ENCODE results near the gene WNT9B.
"Not testable (repeated sequence)": the region's sequence is repeated elsewhere in the genome, so short reads cannot be mapped to it uniquely, and the experiment has no call there.

The WNT9B gene

DNA sequence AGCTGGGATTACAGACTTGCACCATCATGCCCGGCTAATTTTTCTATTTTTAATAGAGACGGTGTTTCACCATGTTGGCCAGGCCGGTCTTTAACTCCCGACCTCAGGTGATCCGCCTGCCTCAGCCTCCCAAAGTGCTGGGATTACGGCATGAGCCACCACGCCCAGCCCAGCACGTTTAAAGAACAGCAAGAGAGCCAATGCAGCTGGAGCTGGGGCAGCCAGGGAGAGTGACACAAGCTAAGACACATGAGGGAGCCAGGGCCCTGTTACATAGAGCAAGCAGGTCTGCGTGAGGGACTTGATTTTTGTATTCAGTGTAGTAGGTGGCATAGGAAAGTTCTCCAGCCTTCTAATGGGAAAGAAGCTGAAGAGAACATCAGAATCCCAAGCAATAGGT, 49.9 kb downstream of the WNT9B start:
- DNase-seq (ENCODE audit: extremely low spot score, insufficient read length, low read depth): no peak
- no peak for FAIRE-seq

DNA sequence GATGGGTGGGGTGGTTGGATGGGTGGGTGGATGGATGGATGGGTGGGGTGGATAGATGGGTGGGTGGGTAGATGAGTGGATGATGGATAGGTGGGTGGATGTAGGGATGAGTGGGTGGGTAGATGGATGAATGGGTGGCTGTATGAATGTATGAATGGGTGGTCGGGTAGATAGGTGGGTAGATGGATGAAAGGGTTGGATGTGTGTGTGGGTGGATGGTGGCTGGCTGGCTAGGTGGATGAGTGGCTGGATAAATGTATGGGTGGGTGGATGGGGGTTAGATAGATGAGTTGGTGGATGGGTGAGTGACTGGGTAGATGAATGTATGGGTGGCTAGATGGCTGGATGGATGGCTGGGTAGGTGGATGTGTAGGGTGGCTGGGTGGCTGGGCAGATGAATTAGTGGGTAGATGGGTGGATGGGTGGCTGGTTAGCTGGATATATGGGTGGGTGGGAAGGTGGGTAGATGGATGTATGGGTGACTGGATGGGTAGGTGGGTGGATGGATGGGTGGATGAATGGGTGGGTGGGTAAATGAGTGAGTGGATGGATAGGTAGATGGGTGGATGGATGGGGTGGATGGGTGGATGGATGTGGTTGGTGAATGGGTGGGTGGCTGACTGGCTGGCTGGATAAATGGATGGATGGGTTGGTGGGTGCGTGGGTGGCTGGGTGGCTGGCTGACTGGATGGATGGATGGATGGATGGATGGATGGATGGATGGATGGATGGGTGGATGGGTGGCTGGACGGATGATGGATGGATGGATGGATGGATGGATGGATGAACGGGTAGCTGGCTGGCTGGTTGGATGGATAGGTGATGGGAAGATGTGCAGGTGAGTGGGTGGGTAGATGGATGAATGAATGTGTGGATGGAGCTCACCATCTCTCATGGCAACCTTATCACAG, 52.6 kb downstream of the WNT9B start:
- DNase-seq (ENCODE audit: extremely low spot score, insufficient read length, low read depth): no peak
- FAIRE-seq: no peak

DNA sequence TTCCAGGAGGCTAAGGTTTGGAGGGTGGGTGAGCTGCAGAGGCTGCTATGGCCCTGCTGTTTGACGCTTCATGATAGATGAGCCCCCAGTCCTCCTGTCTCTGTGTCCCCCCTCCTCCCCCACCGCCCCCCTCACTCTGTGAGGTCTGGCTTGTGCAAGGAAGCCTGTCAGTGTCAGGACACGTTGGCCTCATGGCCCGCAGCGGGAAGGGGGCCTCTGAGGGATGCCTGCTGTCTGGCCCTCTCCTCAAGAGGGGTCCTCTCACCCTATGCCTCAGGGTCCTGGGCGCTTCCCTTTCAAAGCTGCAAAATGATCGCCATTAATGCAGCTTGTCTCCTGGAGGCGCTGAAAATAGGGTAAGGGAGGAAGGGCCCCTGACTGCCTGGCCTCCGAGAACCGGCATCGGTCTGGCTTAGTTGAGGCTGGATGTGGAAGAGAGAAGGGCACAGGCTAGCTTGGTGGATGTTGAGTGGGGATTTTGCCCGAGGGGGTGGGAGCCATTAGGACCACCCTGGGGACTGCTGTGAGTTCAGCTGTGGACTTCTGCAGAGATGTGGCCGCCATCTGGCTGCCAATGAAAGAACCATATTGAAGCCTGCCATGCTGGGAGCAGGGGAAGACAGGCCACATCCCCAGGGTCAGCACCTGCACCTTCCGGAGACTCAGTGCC, 56.8 kb downstream of the WNT9B start:
- DNase-seq (ENCODE audit: extremely low spot score, insufficient read length, low read depth) (no peak), FAIRE-seq (no peak)

DNA sequence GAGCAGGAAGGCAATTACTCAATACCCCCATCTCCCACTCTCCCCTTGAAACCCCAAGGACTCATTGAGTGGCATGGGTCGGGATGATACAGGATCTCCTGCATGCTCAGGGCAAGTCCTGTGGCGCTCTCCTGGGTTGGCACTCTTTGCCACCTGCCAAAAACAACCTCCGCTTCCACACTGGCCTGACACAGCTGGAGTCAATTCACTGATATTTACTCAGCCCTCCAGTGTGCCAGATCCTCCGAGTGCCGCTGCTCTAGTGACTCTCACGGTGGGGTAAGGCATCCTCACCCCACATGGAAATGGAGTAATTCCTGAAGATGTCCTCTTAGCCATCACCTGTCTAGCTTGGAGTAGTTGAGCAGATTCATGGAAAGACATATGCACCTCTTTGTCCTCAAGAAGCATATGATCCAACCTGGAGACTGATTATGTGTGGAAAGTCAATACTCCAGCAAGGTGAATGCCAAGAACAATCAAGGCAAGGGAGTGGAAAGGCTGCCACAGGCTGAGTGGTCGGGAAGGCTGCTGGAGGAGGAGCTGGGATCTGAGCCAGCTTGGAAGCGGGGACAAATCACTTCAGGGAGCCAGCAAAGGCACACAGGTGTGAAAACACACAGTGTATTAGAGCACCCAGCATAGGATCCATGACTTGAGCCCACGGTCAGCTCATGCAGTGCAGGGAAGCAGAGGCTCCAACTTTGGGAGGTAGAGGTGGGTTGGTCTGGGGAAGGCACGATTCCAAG, 59.0 kb downstream of the WNT9B start:
- DNase-seq (ENCODE audit: extremely low spot score, insufficient read length, low read depth) (no peak), FAIRE-seq (no peak)

DNA sequence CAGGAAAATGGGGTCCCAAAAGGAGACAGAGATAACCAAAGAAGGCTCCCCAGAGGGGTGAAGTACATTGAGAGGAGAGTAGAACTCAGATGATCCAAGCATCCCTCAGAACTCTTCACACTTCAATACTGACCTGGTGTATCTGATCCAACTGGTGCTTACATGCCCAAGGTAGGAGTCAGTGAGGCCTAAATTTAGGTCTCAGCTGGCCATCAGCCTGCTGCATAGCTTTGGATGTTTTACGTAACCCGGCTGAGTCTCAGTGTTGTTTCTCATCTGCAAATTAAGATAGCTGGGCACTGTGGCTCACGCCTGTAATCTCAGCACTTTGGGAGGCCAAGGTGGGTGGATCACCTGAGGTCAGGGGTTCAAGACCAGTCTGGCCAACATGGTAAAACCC, 59.9 kb downstream of the WNT9B start:
- no peak for FAIRE-seq
- DNase-seq (ENCODE audit: extremely low spot score, insufficient read length, low read depth): no peak

DNA sequence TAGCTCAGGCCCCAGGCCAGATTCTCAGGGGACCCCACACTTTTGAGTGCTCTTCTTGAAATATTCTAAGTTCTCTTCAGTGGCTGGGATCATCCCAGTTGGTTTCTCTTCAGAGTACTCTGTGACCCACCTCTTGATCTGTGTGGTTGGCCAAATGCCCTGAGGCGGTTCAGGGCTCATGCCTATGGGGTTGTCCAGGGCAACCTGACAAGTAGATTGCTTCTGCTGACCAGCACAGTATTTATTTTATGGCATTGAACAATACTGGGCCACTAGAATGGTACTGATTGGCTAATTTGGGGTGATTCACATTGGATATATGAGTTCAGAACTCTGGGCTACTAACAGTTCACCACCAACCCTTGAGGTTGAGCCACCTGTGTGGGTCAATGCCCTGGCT, 64.2 kb downstream of the WNT9B start:
- FAIRE-seq: no peak
- DNase-seq (ENCODE audit: extremely low spot score, insufficient read length, low read depth): no peak

DNA sequence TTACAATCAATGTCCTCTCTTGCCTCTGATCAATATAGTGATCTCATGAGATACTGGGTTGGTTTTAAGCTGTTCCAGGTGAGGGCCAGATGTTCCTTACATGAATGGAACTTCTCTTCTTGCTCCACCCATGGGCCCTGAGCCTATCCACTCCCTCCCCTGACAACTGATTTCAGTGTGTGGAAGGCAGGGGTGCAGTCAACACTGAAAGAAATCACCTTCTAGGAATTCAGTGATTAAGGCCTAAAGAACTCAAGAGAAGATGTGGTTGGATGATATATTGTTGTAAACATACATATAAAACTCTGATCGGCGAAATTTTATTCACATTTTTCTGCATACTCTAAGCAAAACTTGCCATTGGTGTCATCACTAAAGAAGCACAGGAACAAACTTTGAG, 64.8 kb downstream of the WNT9B start:
- DNase-seq (ENCODE audit: extremely low spot score, insufficient read length, low read depth): no peak
- FAIRE-seq: no peak

DNA sequence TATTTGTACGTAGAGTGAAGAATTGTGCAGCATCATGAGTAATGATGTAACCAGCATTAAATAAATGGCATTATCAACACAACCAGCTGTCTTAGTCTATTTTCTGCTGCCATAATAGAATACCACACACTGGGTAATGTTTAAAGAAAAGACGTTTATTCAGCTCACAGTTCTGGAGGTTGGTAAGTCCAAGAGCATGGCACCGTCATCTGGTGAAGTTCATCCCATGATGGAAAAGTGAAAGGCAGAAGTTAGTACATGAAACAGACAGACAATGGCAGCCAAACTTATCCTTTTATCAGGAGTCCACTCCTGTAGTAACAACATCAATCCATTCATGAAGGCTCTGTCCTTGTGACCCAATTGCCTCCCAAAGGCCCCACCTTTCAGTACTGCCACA, 65.2 kb downstream of the WNT9B start:
- DNase-seq (ENCODE audit: extremely low spot score, insufficient read length, low read depth) (no peak), FAIRE-seq (no peak)

DNA sequence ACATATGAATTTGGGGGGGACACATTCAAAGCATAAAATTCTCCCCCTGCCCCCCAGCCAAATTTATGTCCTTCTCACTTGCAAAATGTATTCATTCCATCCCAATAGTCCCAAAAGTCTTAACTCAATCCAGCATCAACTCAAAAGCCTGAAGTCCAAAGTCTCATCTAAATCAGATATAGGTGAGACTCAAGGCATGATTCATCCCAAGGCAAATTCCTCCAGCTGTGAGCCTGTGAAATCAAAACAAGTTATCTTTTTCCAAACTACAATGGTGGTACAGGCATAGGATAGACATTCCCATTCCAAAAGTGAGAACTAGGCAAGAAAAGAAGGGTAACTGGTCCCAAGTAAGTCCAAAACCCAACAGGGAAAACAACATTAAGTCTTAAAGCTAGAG, 65.7 kb downstream of the WNT9B start:
- no peak for FAIRE-seq
- no peak for DNase-seq (ENCODE audit: extremely low spot score, insufficient read length, low read depth)

DNA sequence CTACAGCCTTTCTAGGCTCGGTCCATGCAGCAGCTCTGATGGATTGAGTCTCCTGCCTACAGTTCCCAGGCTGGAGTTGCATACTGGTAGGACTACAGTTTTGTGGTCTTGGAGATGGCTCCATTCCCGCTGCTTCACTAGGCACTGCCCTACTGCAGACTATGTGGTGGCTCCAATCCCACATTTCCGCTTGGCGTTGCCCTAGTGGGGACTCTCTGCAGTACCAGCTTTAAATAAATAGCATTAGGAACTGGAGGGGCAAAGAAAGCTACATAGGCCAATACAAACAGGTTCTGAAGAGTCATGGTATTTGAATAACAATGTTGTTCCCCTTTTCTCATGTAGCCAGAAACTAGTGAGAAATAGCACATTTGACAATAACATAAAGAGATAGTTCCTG, 66.1 kb downstream of the WNT9B start:
- DNase-seq (ENCODE audit: extremely low spot score, insufficient read length, low read depth): no peak
- no peak for FAIRE-seq

DNA sequence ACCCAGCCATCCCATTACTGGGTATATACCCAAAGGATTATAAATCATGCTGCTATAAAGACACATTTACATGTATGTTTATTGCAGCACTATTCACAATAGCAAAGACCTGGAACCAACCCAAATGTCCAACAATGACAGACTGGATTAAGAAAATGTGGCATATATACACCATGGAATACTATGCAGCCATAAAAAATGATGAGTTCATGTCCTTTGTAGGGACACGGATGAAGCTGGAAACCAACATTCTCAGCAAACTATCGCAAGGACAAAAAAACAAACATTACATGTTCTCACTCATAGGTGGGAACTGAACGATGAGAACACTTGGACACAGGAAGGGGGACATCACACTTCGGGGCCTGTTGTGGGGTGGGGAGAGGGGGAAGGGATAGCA, 70.6 kb downstream of the WNT9B start:
- FAIRE-seq; DNase-seq (ENCODE audit: extremely low spot score, insufficient read length, low read depth): not testable (repeated sequence)

DNA sequence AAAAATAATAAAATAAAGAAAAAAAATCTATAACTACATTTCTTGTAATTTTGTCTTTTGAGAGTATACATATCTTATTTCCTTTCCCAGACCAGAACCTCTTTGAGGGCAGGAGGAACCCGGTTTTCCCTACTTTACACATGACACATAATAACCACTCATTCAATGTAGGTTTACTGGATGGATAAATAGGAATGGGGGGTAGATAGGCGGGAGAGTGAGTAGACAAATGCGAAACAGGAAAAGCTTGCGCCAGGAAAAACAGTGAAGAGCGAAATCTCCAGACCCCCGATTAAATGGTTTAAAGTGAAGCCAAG, 71.1 kb downstream of the WNT9B start:
- FAIRE-seq: no peak
- no peak for DNase-seq (ENCODE audit: extremely low spot score, insufficient read length, low read depth)

DNA sequence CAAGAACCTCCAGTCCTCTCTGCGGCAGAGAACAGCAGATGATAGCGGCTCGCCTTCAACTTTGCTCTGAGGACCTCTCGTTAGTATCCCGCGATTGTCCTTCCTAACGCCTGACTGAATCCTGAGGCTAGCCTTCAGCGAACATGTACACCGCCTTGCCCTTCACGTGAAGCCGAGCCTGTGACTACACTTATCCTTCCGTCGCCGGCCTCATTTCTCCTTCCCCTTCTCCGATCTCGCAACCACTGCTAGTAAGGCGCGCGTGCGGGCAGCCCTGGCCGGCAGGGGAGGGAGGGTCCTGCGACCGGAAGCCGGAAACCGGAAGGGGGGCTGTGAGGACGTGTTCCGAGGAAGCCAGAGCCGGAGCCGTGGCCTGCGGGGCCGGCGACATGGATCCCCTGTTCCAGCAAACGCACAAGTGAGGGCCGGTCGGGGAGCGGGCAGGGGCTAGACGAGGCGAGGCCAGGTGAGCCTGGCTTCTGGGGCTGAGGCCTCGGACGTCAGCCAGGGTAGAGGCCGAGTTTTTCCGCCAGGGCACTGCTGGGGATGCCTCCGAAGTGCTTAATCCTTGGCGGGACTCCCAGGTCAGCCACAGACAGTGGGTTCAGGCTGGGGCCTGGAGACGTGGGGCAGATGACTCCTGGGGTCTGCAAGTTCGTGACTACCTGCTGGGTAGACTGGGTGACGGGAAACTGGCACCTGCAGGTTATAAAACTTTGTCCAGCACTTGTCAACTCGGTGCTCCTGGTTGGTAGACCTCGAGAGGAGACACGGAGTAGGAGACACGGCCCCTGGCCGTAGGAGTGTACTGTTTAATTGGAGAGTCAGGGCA, 71.6 kb downstream of the WNT9B start, which contains the start of gene GOSR2:
GOSR2 (plus strand) TSS at position 357 of the 832 bp plus-strand sequence; CDS start at position 390, 33 bp downstream.
- peak; percentile 94 for FAIRE-seq
- DNase-seq (ENCODE audit: extremely low spot score, insufficient read length, low read depth): peak; percentile 94

DNA sequence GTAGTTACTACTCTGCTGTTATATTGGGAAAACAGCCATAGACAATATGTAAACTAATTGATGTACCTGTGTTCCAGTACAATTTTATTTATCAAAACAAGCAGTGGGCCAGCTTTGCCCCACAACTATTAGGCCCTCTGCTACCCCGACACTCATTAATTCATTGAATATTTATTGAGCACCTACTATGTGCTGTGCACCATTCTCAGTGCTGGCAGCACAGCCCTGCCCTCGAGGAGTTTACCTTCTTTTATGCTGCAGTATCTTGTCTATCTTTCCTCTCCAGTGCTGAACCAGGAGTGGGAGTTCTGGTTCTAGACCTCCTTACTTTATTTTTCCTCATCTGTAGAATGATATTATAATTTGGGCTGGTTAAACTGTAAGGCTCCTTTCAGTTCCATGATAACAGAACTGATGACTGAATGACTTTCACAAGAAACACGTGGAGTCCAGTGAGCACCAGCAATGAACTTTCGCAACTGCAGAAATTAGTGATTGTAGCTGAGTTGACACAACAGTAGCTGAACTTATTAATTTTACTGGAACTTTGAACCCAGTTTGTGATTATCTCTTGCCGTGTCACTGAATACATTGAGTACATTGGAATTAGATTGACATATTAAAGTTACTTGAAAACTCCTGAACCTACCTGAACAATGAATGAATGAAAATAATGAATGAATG, 73.9 kb downstream of the WNT9B start:
- FAIRE-seq: no peak

DNA sequence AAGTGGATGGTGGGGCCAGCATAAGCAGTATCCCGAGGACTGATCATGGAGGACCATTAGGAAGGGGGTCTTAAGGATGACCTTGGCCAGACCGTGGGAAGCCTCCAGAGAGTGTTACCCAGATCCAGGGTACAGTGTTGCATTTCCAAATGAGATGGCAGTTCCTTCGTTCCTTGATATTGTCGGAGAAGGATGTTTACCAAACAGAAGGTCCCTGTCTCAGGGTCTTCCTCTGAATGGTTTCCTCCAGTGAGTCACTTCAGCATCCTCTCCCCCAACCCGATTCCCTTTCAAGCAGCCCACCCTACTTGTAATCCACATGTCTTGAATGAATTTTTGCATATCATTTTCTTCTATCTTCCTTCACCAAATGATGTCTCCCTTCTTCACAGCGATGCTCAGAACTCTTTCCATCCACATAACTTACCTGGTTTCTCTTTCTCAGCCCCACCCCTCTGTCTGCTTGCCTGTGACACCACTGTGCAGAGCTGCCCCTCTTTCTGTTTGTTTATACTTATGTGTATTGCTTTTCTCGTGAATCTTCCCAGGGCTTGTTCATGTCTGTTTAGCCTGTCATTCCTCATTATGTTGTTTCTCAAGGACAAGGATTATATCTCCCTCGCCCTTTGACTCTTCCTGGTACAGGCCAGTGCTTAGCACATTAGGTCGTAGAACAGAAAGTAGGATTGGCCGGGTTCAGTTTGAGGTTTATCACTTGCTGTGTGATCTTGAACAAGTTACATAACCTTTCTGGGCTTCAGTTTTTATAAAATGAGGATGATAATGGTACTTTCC, 77.3 kb downstream of the WNT9B start:
- DNase-seq (ENCODE audit: extremely low spot score, insufficient read length, low read depth): no peak
- no peak for FAIRE-seq

More for the DNA sequence above, 73.9 kb downstream of the WNT9B start:
- DNase-seq (ENCODE audit: extremely low spot score, insufficient read length, low read depth): no peak

DNA sequence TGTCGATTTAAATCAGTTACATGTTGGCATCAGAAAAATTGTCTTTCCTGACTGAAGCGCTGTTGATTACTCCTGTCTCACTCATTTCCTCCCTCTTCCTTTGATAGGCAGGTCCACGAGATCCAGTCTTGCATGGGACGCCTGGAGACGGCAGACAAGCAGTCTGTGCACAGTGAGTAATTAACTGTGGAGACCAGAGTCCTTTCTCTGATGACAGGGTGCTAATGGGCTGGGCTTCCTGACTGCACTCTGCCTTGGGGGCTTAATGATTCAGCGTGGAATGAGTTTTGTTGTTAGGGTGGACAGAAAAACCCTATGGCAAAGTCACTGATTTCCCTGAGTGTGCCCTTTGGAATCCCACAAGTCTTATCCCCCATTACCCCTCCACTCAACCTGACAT, 78.0 kb downstream of the WNT9B start:
- no peak for FAIRE-seq
- DNase-seq (ENCODE audit: extremely low spot score, insufficient read length, low read depth): no peak

DNA sequence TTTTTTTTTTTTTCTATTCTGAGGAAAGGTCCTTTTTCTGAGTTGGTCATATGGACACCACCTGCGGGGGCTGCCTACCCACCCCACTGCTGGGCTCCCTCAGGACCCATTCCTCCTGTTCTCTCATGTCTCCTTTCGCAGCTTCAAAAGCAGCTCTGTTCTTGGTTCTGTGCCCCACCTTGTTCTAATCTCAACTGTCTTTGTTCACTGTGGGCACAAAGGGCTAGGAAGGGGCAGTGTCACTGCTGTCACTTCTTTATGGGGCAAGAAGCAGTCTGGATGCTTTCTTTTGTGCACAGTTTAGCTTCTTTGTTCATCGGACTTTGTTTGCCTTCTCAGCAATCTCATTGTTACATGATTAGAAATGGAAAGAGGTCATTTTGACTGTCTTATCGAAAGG, 78.7 kb downstream of the WNT9B start:
- FAIRE-seq (no peak), DNase-seq (ENCODE audit: extremely low spot score, insufficient read length, low read depth) (no peak)

DNA sequence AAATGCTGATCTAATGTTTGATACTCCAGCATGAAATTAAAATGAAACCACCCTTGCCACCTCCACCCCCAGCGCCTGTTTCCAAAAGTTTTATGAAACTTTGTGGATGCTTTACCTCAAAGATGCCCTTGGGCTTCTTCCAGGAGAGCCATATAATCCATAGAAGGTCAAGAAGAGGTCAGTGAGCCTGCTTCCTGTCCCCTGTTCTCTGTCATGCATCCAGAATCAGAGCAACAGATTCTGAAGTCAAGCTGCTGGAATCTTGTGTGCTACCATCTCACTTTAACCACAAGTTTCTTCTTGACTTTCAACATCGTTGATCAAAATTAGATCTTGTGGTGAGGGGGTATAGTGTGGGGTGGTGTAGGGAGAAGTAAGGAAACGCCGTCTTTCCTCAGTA, 80.2 kb downstream of the WNT9B start:
- no peak for FAIRE-seq
- no peak for DNase-seq (ENCODE audit: extremely low spot score, insufficient read length, low read depth)

All from GM18507 (cell line).